RWPE1 (cell line): Measurements from ENCODE around the gene KCTD21.

ENCODE experiments used
- CTCF ChIA-PET: fragments of 350-600 bp; sonication (Branson Sonifier 250); formaldehyde crosslinking; extraction: SDS; loops from one replicate; lab custom pipeline; 2021; lab: Yijun Ruan, JAX
- POLR2A ChIA-PET: fragments of 400-600 bp; formaldehyde crosslinking; extraction: SDS; loops from one replicate; lab custom pipeline; 2020; ENCODE audit warnings: antibody characterized with exemption; ENCODE audit not compliant: low non-redundant PET; lab: Yijun Ruan, JAX
- DNase-seq: peaks from one replicate; pipeline ENCODE4 v3.0.0; 2012; ENCODE audit warnings: low spot score
- H3K27ac ChIP-seq: fragments of 450-650 bp; 2 replicates; pipeline ENCODE4 v1.5.1; 2017
- CTCF ChIP-seq: fragments of 450-650 bp; conservative IDR thresholded peaks from 2 replicates; pipeline ENCODE4 v1.5.1; 2017; ENCODE audit warnings: low read depth, mild to moderate bottlenecking

KCTD21 gene

DNA sequence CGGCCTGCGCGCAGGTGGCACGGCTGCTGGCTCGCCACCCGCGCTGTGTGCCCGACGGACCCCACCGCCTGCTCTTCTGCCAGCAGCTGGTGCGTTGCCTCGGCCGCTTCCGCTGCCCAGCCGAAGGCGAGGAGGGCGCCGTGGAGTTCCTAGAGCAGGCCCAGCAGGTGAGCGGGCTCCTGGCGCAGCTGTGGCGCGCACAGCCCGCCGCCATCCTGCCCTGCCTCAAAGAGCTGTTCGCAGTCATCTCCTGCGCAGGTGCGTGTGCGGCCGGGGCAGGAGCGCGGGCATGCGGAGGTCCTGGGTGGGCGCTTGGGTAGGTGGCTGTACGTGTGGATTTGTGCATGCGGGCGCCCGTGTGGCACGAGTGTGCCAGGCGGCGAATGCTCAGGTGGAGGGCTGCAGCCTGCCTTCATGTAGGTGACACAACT, 8.2 kb upstream of the KCTD21 start:
- POLR2A ChIA-PET, result no interaction called here
- no peak for TF ChIP-seq CTCF
- H3K27ac ChIP-seq, result no peak overlapping the region
- CTCF ChIA-PET, result no interaction called here
- DNase-seq, result no peak

- POLR2A ChIA-PET, result no interaction called here
- CTCF ChIA-PET, result interaction anchor here (0.7 kb wide), 1 partner anchor 27 kb away, joined by 4 read pairs; no protein-coding TSS in a partner anchor
- TF ChIP-seq CTCF, result no peak
- no peak overlapping the region for H3K27ac ChIP-seq
- no peak for DNase-seq
These were observed 7.6 kb upstream of the KCTD21 start for GRCh38 chr11:78195917-78196560.

GRCh38 chr11:78194490-78194889, 6.1 kb upstream of the KCTD21 start:
- ChIA-PET CTCF (no interaction called here), POLR2A (no interaction called here)
- H3K27ac ChIP-seq, result no peak overlapping the region
- no peak for DNase-seq
- TF ChIP-seq CTCF, result no peak

DNA sequence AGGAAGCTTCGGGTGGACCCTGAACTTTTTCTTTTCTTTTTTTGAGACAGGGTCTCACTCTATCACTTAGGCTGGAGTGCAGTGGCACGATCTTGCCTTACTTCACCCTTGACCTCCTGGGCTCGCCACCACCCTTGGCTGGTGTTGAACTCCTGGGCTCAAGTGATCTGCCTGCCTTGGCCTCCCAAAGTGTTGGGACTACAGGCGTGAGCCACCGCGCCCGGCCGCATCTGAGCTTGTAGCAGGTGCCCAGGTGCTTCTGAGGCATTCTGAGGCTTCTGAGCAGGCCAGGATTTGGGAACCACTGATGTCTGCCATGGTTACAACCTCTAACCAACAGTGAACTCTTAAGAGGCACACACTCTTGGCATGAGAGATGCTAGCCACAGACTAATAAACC, 5.4 kb upstream of the KCTD21 start:
- DNase-seq, result no peak
- no peak overlapping the region for H3K27ac ChIP-seq
- POLR2A ChIA-PET, result no interaction called here
- no peak for TF ChIP-seq CTCF
- CTCF ChIA-PET, result no interaction called here

DNA sequence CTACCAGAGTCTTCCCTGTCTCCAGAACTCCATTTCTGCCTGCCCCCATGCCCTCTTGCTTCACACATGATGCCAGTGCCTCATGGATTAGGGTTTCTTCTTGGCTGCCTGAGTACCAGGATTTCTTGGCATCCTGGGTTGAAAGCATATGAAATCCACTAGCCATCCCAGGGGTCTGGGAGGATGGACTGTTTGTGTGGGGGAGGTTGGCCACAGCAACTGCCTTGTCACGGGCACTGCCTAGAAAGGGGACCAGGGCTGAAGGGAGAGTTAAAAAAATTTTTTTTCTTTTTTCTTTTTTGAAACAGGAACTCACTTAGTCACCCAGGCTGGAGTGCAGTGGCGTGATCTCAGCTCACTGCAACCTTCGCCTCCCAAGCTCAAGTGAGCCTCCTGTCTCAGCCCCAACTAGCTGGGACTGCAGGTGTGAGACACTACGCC, 4.5 kb upstream of the KCTD21 start:
- no peak overlapping the region for H3K27ac ChIP-seq
- ChIA-PET CTCF (no interaction called here), POLR2A (no interaction called here)
- no peak for TF ChIP-seq CTCF
- no peak for DNase-seq

GRCh38 chr11:78192223-78192719, 3.8 kb upstream of the KCTD21 start:
- ChIA-PET POLR2A (no interaction called here), CTCF (no interaction called here)
- 0 out of 2 replicates have a peak overlapping the region, but pooled peaks have one; percentile 6 for H3K27ac ChIP-seq

More at GRCh38 chr11:78192223-78192719, 3.8 kb upstream of the KCTD21 start:
- no peak for DNase-seq
- no peak for TF ChIP-seq CTCF
